Immature natural killer cell (primary cell): ENCODE data around the gene TRH. TPM values are rescaled to one million over a fixed set of nuclear protein-coding genes. Genes with fewer than 3 reads are reported as not detected.
A peak's percentile ranks its signal among the peaks of the same experiment; 100 is the strongest.
"Not testable (repeated sequence)": the region's sequence is repeated elsewhere in the genome, so short reads cannot be mapped to it uniquely, and the experiment has no call there.

Experiments used
- DNase-seq, 3 donors: peaks; one replicate each; pipeline ENCODE4 v3.0.0; 2022; ENCODE audit warnings: mixed read lengths in 1 of 3
- H3K27ac Mint-ChIP-seq, 6 donors: one replicate each; pipeline ENCODE4 v1.8.0; 2020; ENCODE audit warnings: mixed read lengths in 6 of 6, mild to moderate bottlenecking in 5 of 6, inconsistent platforms in 4 of 6, moderate library complexity in 3 of 6
- H3K27me3 Mint-ChIP-seq, 3 donors: one replicate each; pipeline ENCODE4 v1.8.0; 2020 to 2021; ENCODE audit warnings: low read depth in 3 of 3, mild to moderate bottlenecking in 3 of 3, mixed read lengths in 3 of 3, moderate library complexity in 3 of 3, inconsistent platforms in 1 of 3
- H3K36me3 Mint-ChIP-seq, 3 donors: one replicate each; pipeline ENCODE4 v1.8.0; 2020; ENCODE audit warnings: mixed read lengths in 3 of 3, inconsistent platforms in 2 of 3, mild to moderate bottlenecking in 2 of 3
- H3K4me1 Mint-ChIP-seq, 2 donors: one replicate each; pipeline ENCODE4 v1.8.0; 2020; ENCODE audit warnings: inconsistent platforms in 2 of 2, mild to moderate bottlenecking in 2 of 2, mixed read lengths in 2 of 2, moderate library complexity in 1 of 2
- H3K4me3 Mint-ChIP-seq, 5 donors: one replicate each; pipeline ENCODE4 v1.8.0; 2020; ENCODE audit warnings: mild to moderate bottlenecking in 5 of 5, mixed read lengths in 5 of 5, inconsistent platforms in 3 of 5, moderate library complexity in 3 of 5
- H3K9me3 Mint-ChIP-seq, 6 donors: one replicate each; pipeline ENCODE4 v1.8.0; 2020; ENCODE audit warnings: mild to moderate bottlenecking in 6 of 6, mixed read lengths in 6 of 6, inconsistent platforms in 4 of 6, moderate library complexity in 3 of 6
- polyA plus RNA-seq, 3 donors: library from polyadenylated mRNA; unstranded; fragments of 300-500 nt; fragmentation: Illumina TruSeq; gene quantifications; one replicate each; pipeline ENCODE4 v1.2.3, GENCODE V29; 2021

TRH gene
- polyA plus RNA-seq, 3 donors from 2014 or later: not detected

GRCh38 chr3:129999176-129999575 is 24.7 kb downstream of the TRH start:
- not testable (repeated sequence) for H3K36me3 Mint-ChIP-seq, H3K27ac Mint-ChIP-seq, H3K9me3 Mint-ChIP-seq, DNase-seq, H3K4me3 Mint-ChIP-seq, H3K4me1 Mint-ChIP-seq
- peaks cover 3 to 11% (median 6%) of the 10 kb centered on the region in 3 donors for H3K27me3 Mint-ChIP-seq

- Mint-ChIP-seq H3K4me3 (peak overlapping the region; percentile 55 to 74 (median 71)), H3K27me3 (peaks cover 6 to 13% (median 9%) of the 10 kb centered on the region in 3 donors)
- H3K27ac Mint-ChIP-seq, H3K4me1 Mint-ChIP-seq, H3K9me3 Mint-ChIP-seq, H3K36me3 Mint-ChIP-seq: not testable (repeated sequence)
- peak; percentile 63 to 72 (median 71) for DNase-seq
These were observed 28.4 kb downstream of the TRH start for GRCh38 chr3:130002666-130003598.

- H3K27ac Mint-ChIP-seq: no peak overlapping the region
- H3K27me3 Mint-ChIP-seq: peaks cover 6 to 8% (median 7%) of the 10 kb centered on the region in 3 donors
- no peaks in the 10 kb centered on the region for H3K36me3 Mint-ChIP-seq
- H3K4me3 Mint-ChIP-seq: no peak overlapping the region
- no peaks in the 10 kb centered on the region for H3K9me3 Mint-ChIP-seq
- no peaks in the 10 kb centered on the region for H3K4me1 Mint-ChIP-seq
- DNase-seq: no peak
These were observed 36.0 kb downstream of the TRH start for GRCh38 chr3:130010556-130010955.

GRCh38 chr3:130012108-130012507 is 37.6 kb downstream of the TRH start:
- H3K9me3 Mint-ChIP-seq, H3K27me3 Mint-ChIP-seq, H3K27ac Mint-ChIP-seq, H3K4me1 Mint-ChIP-seq, DNase-seq, H3K36me3 Mint-ChIP-seq, H3K4me3 Mint-ChIP-seq: not testable (repeated sequence)

GRCh38 chr3:130013246-130013645 is 38.7 kb downstream of the TRH start:
- not testable (repeated sequence) for H3K9me3 Mint-ChIP-seq, DNase-seq, H3K27me3 Mint-ChIP-seq, H3K4me1 Mint-ChIP-seq, H3K4me3 Mint-ChIP-seq, H3K27ac Mint-ChIP-seq, H3K36me3 Mint-ChIP-seq

- Mint-ChIP-seq H3K4me3 (no peak overlapping the region), H3K9me3 (no peaks in the 10 kb centered on the region), H3K27me3 (peaks cover 3 to 4% (median 4%) of the 10 kb centered on the region in 3 donors), H3K36me3 (no peaks in the 10 kb centered on the region), H3K4me1 (no peaks in the 10 kb centered on the region), H3K27ac (no peak overlapping the region)
- DNase-seq: no peak
These were observed 40.0 kb downstream of the TRH start for GRCh38 chr3:130014526-130014925.

GRCh38 chr3:130017661-130018060 is 43.1 kb downstream of the TRH start:
- DNase-seq, H3K27ac Mint-ChIP-seq, H3K27me3 Mint-ChIP-seq, H3K36me3 Mint-ChIP-seq, H3K4me1 Mint-ChIP-seq, H3K4me3 Mint-ChIP-seq, H3K9me3 Mint-ChIP-seq: not testable (repeated sequence)

GRCh38 chr3:130026146-130026829 is 51.8 kb downstream of the TRH start:
- H3K36me3 Mint-ChIP-seq, H3K27me3 Mint-ChIP-seq, H3K9me3 Mint-ChIP-seq, H3K4me3 Mint-ChIP-seq, H3K27ac Mint-ChIP-seq, H3K4me1 Mint-ChIP-seq: not testable (repeated sequence)
- DNase-seq: peak in 1 of 3 donors; percentile 15

GRCh38 chr3:130027437-130027836 is 52.9 kb downstream of the TRH start:
- not testable (repeated sequence) for H3K36me3 Mint-ChIP-seq, H3K9me3 Mint-ChIP-seq, H3K27me3 Mint-ChIP-seq, H3K4me3 Mint-ChIP-seq, H3K4me1 Mint-ChIP-seq, H3K27ac Mint-ChIP-seq, DNase-seq

Other genes starting within 250 kb of the TRH start
- 1 to 10 TPM; 1.7 to 5.6 (median 2.2) TPM for gene TMCC1, start 81.0 kb upstream of the TRH start, polyA plus RNA-seq
- gene ALG1L2, start 107.1 kb downstream of the TRH start, polyA plus RNA-seq: under 1 TPM in 1 of 3 donors, not detected in 2; 0.83 TPM